Lower leg skin (tissue), 3 donors: ENCODE measurements around the gene PATJ.

Source experiments
- CTCF ChIP-seq, 3 donors: fragments of 450-650 bp; IDR thresholded peaks; one replicate each; pipeline ENCODE4 v1.5.1; 2016; ENCODE audit warnings: antibody characterized with exemption in 3 of 3, mild to moderate bottlenecking in 3 of 3, moderate library complexity in 2 of 3
- POLR2A ChIP-seq, 2 donors: fragments of 450-650 bp; IDR thresholded peaks; one replicate each; pipeline ENCODE4 v1.6.1; 2016 to 2017; ENCODE audit warnings: antibody characterized with exemption in 2 of 2, mild to moderate bottlenecking in 1 of 2, moderate library complexity in 1 of 2

- TF ChIP-seq CTCF (IDR thresholded peaks at IDR 0.05) (no peak), POLR2A (IDR thresholded peaks at IDR 0.05) (no peak)
Measured at GRCh38 chr1:61976566-61976965, 234.3 kb downstream of the PATJ start.
